GM18873 (cell line): ENCODE measurements around the gene ABCA4.
"Not testable (repeated sequence)": the region's sequence is repeated elsewhere in the genome, so short reads cannot be mapped to it uniquely, and the experiment has no call there.

ENCODE experiments used
- ATAC-seq: cut with Tn5 transposase; IDR thresholded peaks from one replicate; pipeline ENCODE4 v1.9.1; 2021; ENCODE audit warnings: mild to moderate bottlenecking, moderate library complexity, moderate number of reproducible peaks; ENCODE audit not compliant: unreplicated experiment, low FRiP score

The ABCA4 gene

GRCh38 chr1:94011709-94012595 is 109.0 kb downstream of the ABCA4 start:
- no peak for ATAC-seq

- no peak for ATAC-seq
Observed at GRCh38 chr1:94011129-94011528, 109.8 kb downstream of the ABCA4 start.

GRCh38 chr1:94009304-94009703 is 111.6 kb downstream of the ABCA4 start:
- ATAC-seq: no peak

- no peak for ATAC-seq
Observed at GRCh38 chr1:94006604-94007003, 114.3 kb downstream of the ABCA4 start.

- ATAC-seq: no peak
Observed at GRCh38 chr1:94004924-94005323, 116.0 kb downstream of the ABCA4 start.

GRCh38 chr1:94002046-94002787 is 118.7 kb downstream of the ABCA4 start:
- ATAC-seq: no peak

GRCh38 chr1:94001397-94002045 is 119.4 kb downstream of the ABCA4 start:
- ATAC-seq: no peak

GRCh38 chr1:94000510-94001282 is 120.3 kb downstream of the ABCA4 start:
- no peak for ATAC-seq

GRCh38 chr1:93999840-94000415 is 121.0 kb downstream of the ABCA4 start:
- no peak for ATAC-seq

GRCh38 chr1:93998532-93998931 is 122.4 kb downstream of the ABCA4 start:
- ATAC-seq: not testable (repeated sequence)

- no peak for ATAC-seq
Observed at GRCh38 chr1:93997756-93998155, 123.2 kb downstream of the ABCA4 start.

- ATAC-seq: no peak
Observed at GRCh38 chr1:93995837-93996536, 125.0 kb downstream of the ABCA4 start.

GRCh38 chr1:93993731-93994130 is 127.2 kb downstream of the ABCA4 start:
- no peak for ATAC-seq

- ATAC-seq: no peak
Observed at GRCh38 chr1:93992954-93993353, 128.0 kb downstream of the ABCA4 start.

GRCh38 chr1:93992190-93992589 is 128.8 kb downstream of the ABCA4 start:
- ATAC-seq: no peak

- ATAC-seq: no peak
Observed at GRCh38 chr1:93991271-93991670, 129.7 kb downstream of the ABCA4 start.

- ATAC-seq: not testable (repeated sequence)
Observed at GRCh38 chr1:93990477-93990876, 130.5 kb downstream of the ABCA4 start.

- no peak for ATAC-seq
Observed at GRCh38 chr1:93990010-93990409, 130.9 kb downstream of the ABCA4 start.

GRCh38 chr1:93989601-93990000 is 131.3 kb downstream of the ABCA4 start:
- no peak for ATAC-seq
